K562 (cell line): ENCODE measurements around the gene ECSIT.

ENCODE experiments used
- ATF1 ChIP-seq, 2 experiments: fragments of 450-650 bp in 1 of 2; IDR thresholded peaks; 2 replicates each; pipeline ENCODE4 v1.6.1; 2016; ENCODE audit warnings: missing compliant biosample characterization in 1 of 2, missing genetic modification characterization in 1 of 2
- CHD7 ChIP-seq: fragments of 200-600 bp; sonication (generic); IDR thresholded peaks from one replicate; pipeline ENCODE4 v1.6.1; 2012; ENCODE audit warnings: mild to moderate bottlenecking, low read depth, low read length, inconsistent platforms
- CTCF ChIP-seq, 3 experiments: IDR thresholded peaks in 2 of 3; conservative IDR thresholded peaks in 1 of 3; 2 replicates each; pipeline ENCODE4 v1.5.1; 2011 to 2012; ENCODE audit warnings: low read length in 3 of 3, mild to moderate bottlenecking in 3 of 3, control low read depth in 2 of 3, improper control_type of control experiment in 1 of 3, inconsistent platforms in 1 of 3, low read depth in 1 of 3, mixed read lengths in 1 of 3, moderate library complexity in 1 of 3; ENCODE audit not compliant: insufficient read depth in 2 of 3
- ILF3 ChIP-seq: fragments of 450-650 bp; IDR thresholded peaks from 2 replicates; pipeline ENCODE4 v1.6.1; 2018; ENCODE audit warnings: antibody characterized with exemption, mild to moderate bottlenecking, moderate library complexity, borderline replicate concordance
- KDM1A ChIP-seq, 2 experiments: fragments of 450-650 bp; IDR thresholded peaks; 2 replicates each; pipeline ENCODE4 v1.6.1; 2016; ENCODE audit warnings: mild to moderate bottlenecking in 2 of 2
- LARP7 ChIP-seq: fragments of 450-650 bp; IDR thresholded peaks from 2 replicates; pipeline ENCODE4 v1.6.1; 2016
- NR2C2 ChIP-seq, 2 experiments: fragments of 200-800 bp in 1 of 2; sonication (Bioruptor generic) in 1 of 2; sonication (generic) in 1 of 2; formaldehyde crosslinking in 1 of 2; IDR thresholded peaks; 2 replicates each; pipeline versions ENCODE4 v1.6.1 to v1.8.0; 2016 to 2022; ENCODE audit warnings: mild to moderate bottlenecking in 1 of 2, missing compliant biosample characterization in 1 of 2, missing genetic modification characterization in 1 of 2, missing genetic modification reagents in 1 of 2
- SAP30 ChIP-seq: fragments of 200-600 bp; sonication (generic); IDR thresholded peaks from 2 replicates; pipeline ENCODE4 v1.6.1; 2012; ENCODE audit warnings: borderline replicate concordance, low read depth, mild to moderate bottlenecking, moderate library complexity, low read length, control low read depth, inconsistent platforms; ENCODE audit not compliant: insufficient read depth, poor library complexity, severe bottlenecking
- SMAD3 ChIP-seq: fragments of 450-650 bp; formaldehyde crosslinking; conservative IDR thresholded peaks from 2 replicates; pipeline ENCODE4 v1.4.0; 2020; ENCODE audit warnings: mild to moderate bottlenecking
- SMARCA5 ChIP-seq: fragments of 450-650 bp; IDR thresholded peaks from 2 replicates; pipeline ENCODE4 v1.6.1; 2016
- TFAP4 ChIP-seq: sonication (generic); formaldehyde crosslinking; IDR thresholded peaks from 2 replicates; pipeline ENCODE4 v1.8.0; 2022; ENCODE audit warnings: missing genetic modification reagents, mild to moderate bottlenecking, moderate library complexity, borderline replicate concordance
- ZBTB2 ChIP-seq: fragments of 450-650 bp; IDR thresholded peaks from 2 replicates; pipeline ENCODE4 v1.6.1; 2016; ENCODE audit warnings: antibody characterized with exemption
- ZFX ChIP-seq: sonication (generic); formaldehyde crosslinking; IDR thresholded peaks from 2 replicates; pipeline ENCODE4 v1.8.0; 2022; ENCODE audit warnings: mild to moderate bottlenecking, missing genetic modification reagents, moderate library complexity

- TF ChIP-seq SMARCA5: no peak
- TF ChIP-seq CHD7: no peak
- TF ChIP-seq ZBTB2: no peak
- TF ChIP-seq ZFX (CRISPR knock-in tag): no peak
- TF ChIP-seq ATF1 (CRISPR knock-in tag; IDR thresholded peaks at IDR 0.05): no peak
- TF ChIP-seq ATF1 (tag; IDR thresholded peaks at IDR 0.05): no peak
- no peak for TF ChIP-seq CTCF (IDR thresholded peaks at IDR 0.05 in 2 of 3, conservative IDR thresholded peaks at IDR 0.05 in 1 of 3; ENCODE audit: insufficient read depth in 2 of 3, low read depth in 1 of 3, low read length in 3 of 3)
- TF ChIP-seq KDM1A (IDR thresholded peaks at IDR 0.05): no peak
- TF ChIP-seq LARP7: no peak
- TF ChIP-seq SMAD3 (CRISPR knock-in tag): no peak
- TF ChIP-seq SAP30: no peak
- TF ChIP-seq NR2C2 (CRISPR knock-in tag; IDR thresholded peaks at IDR 0.05): no peak
- TF ChIP-seq NR2C2 (tag; IDR thresholded peaks at IDR 0.05): no peak
- TF ChIP-seq TFAP4 (CRISPR knock-in tag): no peak
- TF ChIP-seq ILF3: no peak
These were observed 24.4 kb downstream of the ECSIT start for GRCh38 chr19:11504502-11505031.
